Skin epidermis (tissue), 12 donors: ENCODE measurements around the gene SKI.

ENCODE experiments used
- H3K27ac ChIP-seq, 21 experiments: fragments of 200-600 bp; sonication (generic) in 11 of 21; one replicate each; pipeline ENCODE4 v1.5.0; 2020; ENCODE audit warnings: mild to moderate bottlenecking in 3 of 21, inconsistent platforms in 2 of 21, moderate library complexity in 2 of 21
- H3K4me3 ChIP-seq, 7 experiments: fragments of 200-600 bp; sonication (generic) in 2 of 7; one replicate each; pipeline ENCODE4 v1.5.0; 2020; ENCODE audit warnings: inconsistent platforms in 2 of 7, mild to moderate bottlenecking in 2 of 7, moderate library complexity in 1 of 7

The SKI gene

GRCh38 chr1:2269193-2269921 lies 41.2 kb downstream of the SKI start:
- H3K27ac ChIP-seq = no peak overlapping the region
- H3K4me3 ChIP-seq = no peak overlapping the region

GRCh38 chr1:2269922-2270259 lies 41.8 kb downstream of the SKI start:
- H3K4me3 ChIP-seq = no peak overlapping the region
- peak overlapping the region in 4 of 21 experiments; percentile 0 to 71 (median 60) for H3K27ac ChIP-seq

GRCh38 chr1:2270260-2271100 lies 42.4 kb downstream of the SKI start:
- Histone ChIP-seq H3K27ac (peak overlapping the region in 7 of 21 experiments; percentile 0 to 71 (median 27)), H3K4me3 (no peak overlapping the region)

- Histone ChIP-seq H3K27ac (peak overlapping the region in 5 of 21 experiments; percentile 0 to 80 (median 27)), H3K4me3 (no peak overlapping the region)
These were observed 43.1 kb downstream of the SKI start for GRCh38 chr1:2271211-2271721.

- no peak overlapping the region for H3K4me3 ChIP-seq
- H3K27ac ChIP-seq = peak overlapping the region in 5 of 21 experiments; percentile 20 to 80 (median 50)
These were observed 43.9 kb downstream of the SKI start for GRCh38 chr1:2271841-2272655.

- Histone ChIP-seq H3K27ac (peak overlapping the region in 9 of 21 experiments; percentile 3 to 80 (median 21)), H3K4me3 (no peak overlapping the region)
These were observed 44.7 kb downstream of the SKI start for GRCh38 chr1:2272686-2273400.

- no peak overlapping the region for H3K4me3 ChIP-seq
- peak overlapping the region in 7 of 21 experiments; percentile 3 to 80 (median 21) for H3K27ac ChIP-seq
These were observed 45.4 kb downstream of the SKI start for GRCh38 chr1:2273401-2274090.

GRCh38 chr1:2274231-2274928 lies 46.3 kb downstream of the SKI start:
- no peak overlapping the region for H3K4me3 ChIP-seq
- H3K27ac ChIP-seq = peak overlapping the region in 5 of 21 experiments; percentile 11 to 80 (median 37)

- no peak overlapping the region for H3K4me3 ChIP-seq
- peak overlapping the region in 10 of 21 experiments; percentile 11 to 80 (median 38) for H3K27ac ChIP-seq
These were observed 46.9 kb downstream of the SKI start for GRCh38 chr1:2274929-2275475.

GRCh38 chr1:2275796-2276536 lies 47.8 kb downstream of the SKI start:
- H3K4me3 ChIP-seq = no peak overlapping the region

GRCh38 chr1:2276803-2277580 lies 48.9 kb downstream of the SKI start:
- Histone ChIP-seq H3K27ac (peak overlapping the region in 7 of 21 experiments; percentile 14 to 80 (median 49)), H3K4me3 (no peak overlapping the region)

More at GRCh38 chr1:2275796-2276536, 47.8 kb downstream of the SKI start:
- H3K27ac ChIP-seq = peak overlapping the region in 12 of 21 experiments; percentile 14 to 80 (median 46)

- Histone ChIP-seq H3K27ac (peak overlapping the region in 17 of 21 experiments; percentile 11 to 80 (median 57)), H3K4me3 (no peak overlapping the region)
These were observed 49.8 kb downstream of the SKI start for GRCh38 chr1:2277741-2278488.

GRCh38 chr1:2278591-2279209 lies 50.6 kb downstream of the SKI start:
- Histone ChIP-seq H3K4me3 (no peak overlapping the region), H3K27ac (peak overlapping the region in 17 of 21 experiments; percentile 26 to 80 (median 58))

- H3K4me3 ChIP-seq = no peak overlapping the region
- H3K27ac ChIP-seq = peak overlapping the region in 17 of 21 experiments; percentile 8 to 80 (median 58)
These were observed 51.1 kb downstream of the SKI start for GRCh38 chr1:2279210-2279639.

GRCh38 chr1:2279817-2280216 lies 51.7 kb downstream of the SKI start:
- H3K27ac ChIP-seq = peak overlapping the region in 14 of 21 experiments; percentile 9 to 80 (median 58)
- no peak overlapping the region for H3K4me3 ChIP-seq
